ENCODE data around the gene OR5M8.

The OR5M8 gene

DNA sequence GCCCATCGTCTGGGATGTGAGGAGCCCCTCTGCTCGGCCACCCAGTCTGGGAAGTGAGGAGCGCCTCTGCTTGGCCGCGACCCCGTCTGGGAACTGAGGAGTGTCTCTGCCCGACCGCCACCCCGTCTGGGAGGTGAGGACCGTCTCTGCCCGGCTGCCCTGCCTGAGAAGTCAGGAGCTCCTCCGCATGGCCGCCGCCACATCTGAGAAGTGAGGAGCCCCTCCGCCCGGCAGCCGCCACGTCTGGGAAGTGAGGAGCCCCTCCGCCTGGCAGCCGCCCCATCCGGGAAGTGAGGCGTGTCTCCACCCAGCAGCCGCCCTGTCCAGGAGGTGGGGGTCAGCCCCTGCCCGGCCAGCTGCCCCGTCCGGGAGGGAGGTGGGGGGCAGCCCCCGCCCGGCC lies 5.8 kb upstream of the OR5M8 start:
- no peaks in the 10 kb centered on the region for H3K36me3 ChIP-seq (replicated peaks)
- no peak overlapping the region for H3K27ac ChIP-seq
- no peak for DNase-seq
- in situ Hi-C loops (cut with HindIII; ENCODE audit: low pct_ligation_motif_present, low sequenced_read_pairs) = no loop called here
- no peaks in the 10 kb centered on the region for H3K27me3 ChIP-seq (replicated peaks)
- TF ChIP-seq, protein P1, sequence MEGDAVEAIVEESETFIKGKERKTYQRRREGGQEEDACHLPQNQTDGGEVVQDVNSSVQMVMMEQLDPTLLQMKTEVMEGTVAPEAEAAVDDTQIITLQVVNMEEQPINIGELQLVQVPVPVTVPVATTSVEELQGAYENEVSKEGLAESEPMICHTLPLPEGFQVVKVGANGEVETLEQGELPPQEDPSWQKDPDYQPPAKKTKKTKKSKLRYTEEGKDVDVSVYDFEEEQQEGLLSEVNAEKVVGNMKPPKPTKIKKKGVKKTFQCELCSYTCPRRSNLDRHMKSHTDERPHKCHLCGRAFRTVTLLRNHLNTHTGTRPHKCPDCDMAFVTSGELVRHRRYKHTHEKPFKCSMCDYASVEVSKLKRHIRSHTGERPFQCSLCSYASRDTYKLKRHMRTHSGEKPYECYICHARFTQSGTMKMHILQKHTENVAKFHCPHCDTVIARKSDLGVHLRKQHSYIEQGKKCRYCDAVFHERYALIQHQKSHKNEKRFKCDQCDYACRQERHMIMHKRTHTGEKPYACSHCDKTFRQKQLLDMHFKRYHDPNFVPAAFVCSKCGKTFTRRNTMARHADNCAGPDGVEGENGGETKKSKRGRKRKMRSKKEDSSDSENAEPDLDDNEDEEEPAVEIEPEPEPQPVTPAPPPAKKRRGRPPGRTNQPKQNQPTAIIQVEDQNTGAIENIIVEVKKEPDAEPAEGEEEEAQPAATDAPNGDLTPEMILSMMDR (IDR thresholded peaks at IDR 0.05; ENCODE audit: low read depth, low read length, missing control alignments) = no peak
- no peak overlapping the region for H3K4me3 ChIP-seq (ENCODE audit: low read depth, low read length)

DNA sequence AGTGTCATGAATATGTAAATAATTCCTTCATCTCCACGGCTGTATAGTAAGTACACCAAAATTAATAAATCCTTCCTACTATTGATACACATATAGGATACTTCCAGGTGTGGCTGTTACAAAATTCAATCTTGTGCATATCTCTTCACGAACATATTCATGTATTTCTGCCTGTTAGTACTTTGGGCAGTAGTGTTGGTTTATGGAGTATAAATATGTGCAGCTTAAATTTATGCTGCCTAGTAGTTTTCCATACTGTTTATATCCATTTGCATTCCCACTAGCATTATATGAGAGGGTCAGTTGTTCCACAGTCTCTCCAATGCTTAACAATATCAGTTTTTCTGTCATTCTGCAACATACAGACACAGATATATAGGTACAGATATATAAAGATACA lies 3.9 kb upstream of the OR5M8 start:
- H3K4me3 ChIP-seq (ENCODE audit: low read depth, low read length) = no peak overlapping the region
- H3K27me3 ChIP-seq (replicated peaks) = no peaks in the 10 kb centered on the region
- no peak overlapping the region for H3K27ac ChIP-seq
- no peak for DNase-seq
- TF ChIP-seq, protein P1 (IDR thresholded peaks at IDR 0.05; ENCODE audit: low read depth, low read length, missing control alignments) = no peak
- H3K36me3 ChIP-seq (replicated peaks) = no peaks in the 10 kb centered on the region
- in situ Hi-C loops (cut with HindIII; ENCODE audit: low pct_ligation_motif_present, low sequenced_read_pairs) = no loop called here

DNA sequence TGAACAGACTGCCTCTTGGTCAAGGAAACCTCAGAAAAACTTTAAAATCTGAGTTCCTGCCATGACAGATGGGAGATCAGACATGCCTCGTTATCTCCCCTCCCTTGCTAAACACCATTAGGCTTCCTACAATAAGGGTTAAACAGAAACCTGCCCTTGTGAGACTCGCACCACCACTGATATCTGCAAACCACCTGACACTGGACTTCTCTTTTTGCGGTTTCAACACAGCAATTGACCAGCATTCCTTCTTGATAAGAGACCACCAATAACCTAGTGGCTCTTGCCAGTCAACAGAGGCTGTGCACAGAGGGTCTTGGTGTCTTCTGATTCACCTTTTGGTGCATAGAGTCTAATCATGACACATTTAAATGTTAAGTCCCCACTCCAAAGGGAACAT lies 4.4 kb downstream of the OR5M8 start:
- in situ Hi-C loops (cut with HindIII; ENCODE audit: low pct_ligation_motif_present, low sequenced_read_pairs) = no loop called here
- Histone ChIP-seq H3K27me3 (replicated peaks) (no peaks in the 10 kb centered on the region), H3K27ac (no peak overlapping the region), H3K4me3 (ENCODE audit: low read depth, low read length) (no peak overlapping the region), H3K36me3 (replicated peaks) (no peaks in the 10 kb centered on the region)
- TF ChIP-seq, protein P1 (IDR thresholded peaks at IDR 0.05; ENCODE audit: low read depth, low read length, missing control alignments) = no peak
- no peak for DNase-seq

DNA sequence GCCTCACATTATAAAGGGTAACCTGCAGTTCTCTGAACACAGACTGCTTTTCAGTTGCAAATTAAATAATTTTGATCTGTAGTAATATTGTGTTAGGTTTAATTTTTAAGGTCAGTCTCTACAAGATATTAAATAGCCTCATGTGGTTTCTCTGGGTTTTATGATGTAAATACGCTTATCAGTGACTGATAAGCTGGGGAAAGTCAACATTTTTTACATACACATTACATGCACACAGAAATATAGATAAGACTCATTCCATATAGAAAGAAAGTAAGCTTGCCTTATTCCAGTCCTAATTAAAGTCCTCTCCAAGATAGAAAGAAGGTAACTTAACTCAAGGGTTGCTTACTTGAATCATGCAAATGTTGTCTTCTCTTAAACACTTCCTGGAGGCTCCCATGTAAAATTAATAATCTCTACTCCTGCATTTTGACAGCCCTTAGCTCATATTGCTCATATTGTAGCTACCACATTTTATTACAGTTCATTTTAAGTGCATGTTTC lies 16.4 kb downstream of the OR5M8 start:
- in situ Hi-C loops (cut with HindIII; ENCODE audit: low pct_ligation_motif_present, low sequenced_read_pairs) = no loop called here
- no peaks in the 10 kb centered on the region for H3K36me3 ChIP-seq (replicated peaks)
- TF ChIP-seq, protein P1 (IDR thresholded peaks at IDR 0.05; ENCODE audit: low read depth, low read length, missing control alignments) = no peak
- no peaks in the 10 kb centered on the region for H3K27me3 ChIP-seq (replicated peaks)
- H3K27ac ChIP-seq = no peak overlapping the region
- DNase-seq = no peak
- no peak overlapping the region for H3K4me3 ChIP-seq (ENCODE audit: low read depth, low read length)

DNA sequence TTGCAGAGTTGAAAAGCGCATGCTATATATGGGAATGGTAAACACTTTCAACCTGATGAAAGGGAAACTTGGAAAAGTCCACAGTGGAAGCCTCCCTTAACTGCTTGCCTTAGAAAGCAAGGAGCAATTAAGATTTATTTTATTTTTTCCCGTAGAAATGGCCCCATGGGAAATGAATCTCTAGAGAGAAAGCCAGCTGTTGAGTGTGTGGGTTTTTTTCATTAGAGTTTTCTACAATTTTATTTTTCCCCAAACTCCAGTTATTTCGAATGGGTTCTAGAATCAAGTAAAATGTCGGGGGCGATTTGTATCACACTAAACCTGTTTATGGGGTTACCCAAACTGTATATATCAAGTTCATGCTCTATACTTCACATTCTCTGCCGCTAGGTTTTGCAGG lies 17.9 kb downstream of the OR5M8 start, which contains the start of gene OR5M3:
OR5M3 (minus strand) TSS at position 101 of the 400 bp plus-strand sequence. CDS start 2,855 bp downstream, outside the sequence.
- Histone ChIP-seq H3K36me3 (replicated peaks) (no peaks in the 10 kb centered on the region), H3K4me3 (ENCODE audit: low read depth, low read length) (no peak within 1 kb of the TSS), H3K27me3 (replicated peaks) (no peaks in the 10 kb centered on the region), H3K27ac (no peak within 1 kb of the TSS)
- in situ Hi-C loops (cut with HindIII; ENCODE audit: low pct_ligation_motif_present, low sequenced_read_pairs) = no loop called here
- DNase-seq = no peak
- TF ChIP-seq, protein P1 (IDR thresholded peaks at IDR 0.05; ENCODE audit: low read depth, low read length, missing control alignments) = no peak

DNA sequence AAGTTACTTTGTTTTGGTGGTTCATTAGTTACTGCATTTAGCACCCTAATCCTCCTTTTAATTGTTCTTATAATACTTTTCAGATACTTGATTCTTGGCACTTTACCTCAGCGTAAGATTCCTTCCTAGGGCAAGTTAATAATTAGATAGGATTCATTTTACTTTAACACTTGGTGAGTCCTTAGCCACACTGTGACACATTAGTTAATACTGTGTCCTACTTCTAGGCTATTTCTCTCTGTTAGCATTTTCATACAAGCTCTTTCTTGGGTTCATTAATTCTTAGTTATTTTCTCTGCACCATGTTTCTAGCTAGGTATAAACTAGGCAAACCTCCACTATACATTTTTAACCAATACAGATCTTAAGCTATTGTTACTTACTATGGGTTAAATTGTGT lies 34.1 kb downstream of the OR5M8 start:
- DNase-seq = no peak
- Histone ChIP-seq H3K27ac (no peak overlapping the region), H3K4me3 (ENCODE audit: low read depth, low read length) (no peak overlapping the region), H3K36me3 (replicated peaks) (no peaks in the 10 kb centered on the region), H3K27me3 (replicated peaks) (no peaks in the 10 kb centered on the region)
- TF ChIP-seq, protein P1 (IDR thresholded peaks at IDR 0.05; ENCODE audit: low read depth, low read length, missing control alignments) = no peak
- in situ Hi-C loops (cut with HindIII; ENCODE audit: low pct_ligation_motif_present, low sequenced_read_pairs) = no loop called here

All from brain microvascular endothelial cell (primary cell).